ENCODE measurements around the gene ZNF334.

Gene ZNF334

DNA sequence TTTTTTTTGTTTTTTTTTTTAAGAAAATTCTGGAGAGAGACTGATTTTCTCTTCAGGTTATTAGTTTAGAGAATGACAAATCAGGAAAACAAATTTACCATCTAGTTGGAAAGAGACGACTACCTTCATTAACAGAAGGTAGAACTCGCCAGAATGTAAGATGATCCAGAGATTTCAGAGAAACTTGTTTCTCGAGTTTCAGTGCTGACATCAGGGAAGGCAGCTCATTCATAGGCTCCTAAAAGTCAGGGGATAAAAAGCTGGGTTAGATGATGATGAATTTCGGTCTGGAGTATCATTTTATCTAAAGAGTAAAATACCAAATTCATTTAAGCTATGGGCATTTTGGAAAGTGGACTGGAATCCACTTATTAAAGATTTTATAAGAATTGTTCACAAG is 27.9 kb downstream of the ZNF334 start:
- DNase-seq (ENCODE audit: low spot score) = no peak

GRCh38 chr20:46484954-46485353 is 28.4 kb downstream of the ZNF334 start:
- DNase-seq (ENCODE audit: low spot score) = no peak

- no peak for DNase-seq (ENCODE audit: low spot score)
These were observed 29.5 kb downstream of the ZNF334 start for GRCh38 chr20:46483879-46484278.

GRCh38 chr20:46482864-46483263 is 30.5 kb downstream of the ZNF334 start:
- DNase-seq (ENCODE audit: low spot score) = no peak

- DNase-seq (ENCODE audit: low spot score) = no peak
These were observed 35.7 kb downstream of the ZNF334 start for GRCh38 chr20:46477640-46478039.

DNA sequence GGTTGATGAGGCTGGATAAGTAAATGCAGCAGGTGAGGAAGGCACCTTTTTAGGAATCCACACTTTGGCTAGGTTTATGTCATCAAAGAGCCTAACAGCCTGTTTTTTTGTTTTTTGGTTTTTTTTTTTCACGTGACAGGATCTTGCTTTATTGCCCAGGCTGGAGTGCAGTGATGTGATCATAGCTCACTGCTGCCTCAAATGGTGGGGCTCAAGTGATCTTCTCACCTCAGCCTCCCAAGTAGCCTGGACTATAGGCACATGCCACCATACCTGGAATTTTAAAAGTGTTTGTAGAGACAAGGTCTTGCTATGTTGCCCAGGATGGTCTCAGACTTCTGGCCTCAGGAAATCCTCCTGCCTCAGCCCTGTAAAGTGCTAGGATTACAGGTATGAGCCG is 36.1 kb downstream of the ZNF334 start:
- DNase-seq (ENCODE audit: low spot score) = no peak

- no peak for DNase-seq (ENCODE audit: low spot score)
These were observed 44.9 kb downstream of the ZNF334 start for GRCh38 chr20:46468508-46468907.

- no peak for DNase-seq (ENCODE audit: low spot score)
These were observed 48.9 kb downstream of the ZNF334 start for GRCh38 chr20:46464451-46464850.

DNA sequence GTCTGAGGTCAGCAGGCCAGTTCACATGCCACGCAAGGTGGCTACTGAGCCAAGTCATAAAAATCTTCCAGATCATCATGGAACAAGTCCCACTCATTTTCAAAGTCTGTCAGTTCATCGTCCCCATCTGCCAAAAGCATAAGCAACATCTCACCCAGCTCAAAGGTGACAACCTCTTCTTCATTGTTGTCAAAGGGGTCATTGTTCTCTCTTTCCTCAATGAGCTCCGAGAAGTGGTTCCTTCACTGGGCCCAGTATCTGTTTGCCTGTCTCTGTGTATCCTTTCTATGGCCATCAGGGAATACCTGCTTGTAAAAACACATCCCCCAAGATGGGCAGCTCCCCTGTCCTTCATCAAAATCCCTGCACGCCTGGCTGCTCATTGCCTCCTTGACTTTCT is 49.5 kb downstream of the ZNF334 start:
- DNase-seq (ENCODE audit: low spot score) = no peak

DNA sequence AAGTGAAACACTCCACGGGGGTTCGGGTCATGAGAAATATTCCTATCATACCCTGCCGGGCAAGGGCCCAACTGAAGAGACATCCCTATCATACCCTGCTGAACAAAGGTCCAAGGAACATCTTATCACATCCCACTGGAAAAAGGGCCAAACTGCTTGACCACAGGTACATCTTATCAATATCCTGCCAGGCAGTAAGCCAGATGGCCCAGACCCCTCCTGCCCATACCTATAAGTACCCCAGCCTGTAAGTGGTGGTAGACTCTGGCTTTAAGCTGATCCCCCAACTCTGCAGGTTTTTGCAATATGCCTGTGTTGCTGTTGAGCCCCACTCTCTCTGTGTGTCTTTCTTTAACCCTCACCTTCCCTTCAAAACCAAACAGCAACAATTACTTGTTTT is 51.6 kb downstream of the ZNF334 start:
- DNase-seq (ENCODE audit: low spot score) = no peak

DNA sequence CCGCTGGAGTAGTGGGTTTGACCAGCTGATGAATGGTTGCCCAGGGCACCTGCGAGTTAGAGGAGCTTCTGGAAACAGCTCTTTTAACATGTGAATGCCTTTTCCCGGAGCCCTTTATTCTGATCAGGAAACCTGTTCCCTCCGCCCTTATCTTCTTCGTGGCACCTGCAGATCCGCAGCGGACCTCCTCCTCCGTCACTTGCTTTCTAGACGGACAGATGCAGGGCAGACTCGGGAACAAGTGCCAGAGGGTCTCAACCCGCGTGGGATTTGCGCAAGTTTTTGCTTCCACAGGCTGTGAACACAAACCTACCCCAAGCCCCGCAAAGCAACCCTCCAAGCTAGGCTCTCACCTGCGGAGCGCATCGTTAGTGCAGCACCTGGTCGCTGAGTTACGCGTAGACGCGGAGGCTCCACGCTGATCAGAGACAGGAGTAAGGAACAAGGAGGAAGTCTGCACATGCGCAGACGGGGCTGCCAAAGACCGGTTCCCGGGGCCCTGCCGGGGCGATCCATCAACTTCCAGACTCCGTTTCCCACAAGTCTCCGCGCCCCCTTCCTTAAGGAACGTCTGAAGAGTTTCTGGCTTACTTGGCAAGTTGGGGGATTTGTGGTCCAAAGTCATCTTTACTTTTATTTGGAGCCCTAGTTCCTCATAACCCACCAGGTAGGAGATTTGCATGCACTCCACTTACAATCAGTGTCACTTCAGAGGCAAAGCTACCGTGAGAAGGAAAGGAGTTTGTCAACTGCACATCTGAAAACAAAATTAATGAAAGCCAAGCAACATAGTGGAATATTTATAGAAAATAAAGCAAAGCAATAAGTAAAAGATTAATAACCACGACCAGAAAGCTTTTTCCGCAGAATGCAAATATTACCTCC is 54.3 kb downstream of the ZNF334 start:
- no peak for DNase-seq (ENCODE audit: low spot score)

DNA sequence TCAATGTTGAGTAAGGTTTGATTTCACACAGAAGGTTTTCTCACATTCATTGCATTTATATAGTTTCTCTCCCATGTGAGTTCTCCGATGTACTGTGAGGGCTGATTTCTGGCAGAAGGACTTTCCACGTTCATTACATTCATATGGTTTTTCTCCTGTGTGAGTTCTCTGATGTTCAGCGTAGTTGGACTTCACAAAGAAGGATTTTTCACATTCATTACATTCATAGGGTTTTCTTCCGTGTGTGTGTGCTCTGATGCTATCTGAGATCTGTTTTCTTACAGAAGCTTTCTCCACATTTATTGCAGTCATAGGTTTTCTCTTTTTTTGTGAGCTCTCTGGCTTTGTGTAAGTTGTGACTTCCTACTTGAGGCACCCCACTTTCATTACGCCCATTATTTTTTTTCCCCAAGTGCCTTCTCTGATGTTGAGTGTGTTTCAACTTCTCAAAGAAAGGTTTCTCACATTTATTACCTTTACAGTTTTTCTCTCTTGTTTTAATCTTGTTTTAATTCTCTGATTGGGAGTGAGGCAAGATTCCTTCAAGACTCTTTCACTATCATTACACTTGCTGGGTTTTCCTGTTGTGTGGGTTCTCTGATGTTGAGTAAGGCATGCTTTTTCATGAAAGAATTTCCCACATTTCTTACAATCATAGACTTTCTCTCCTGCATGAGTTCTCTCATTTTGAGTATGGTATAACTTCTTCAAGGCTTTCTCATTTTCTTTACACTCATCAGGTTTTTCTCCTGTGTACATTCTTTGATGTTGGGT is 56.9 kb downstream of the ZNF334 start:
- DNase-seq (ENCODE audit: low spot score) = no peak

GRCh38 chr20:46455729-46456128 is 57.6 kb downstream of the ZNF334 start:
- DNase-seq (ENCODE audit: low spot score) = no peak
